LNCAP (cell line): Measurements from ENCODE around the gene KLF12.

ENCODE experiments used
- CTCF ChIP-seq: fragments of 450-650 bp; IDR thresholded peaks from 2 replicates; pipeline ENCODE4 v1.5.1; 2017; ENCODE audit warnings: mild to moderate bottlenecking

The KLF12 gene

GRCh38 chr13:74135326-74136083 is 1.3 kb upstream of the KLF12 start:
- no peak for TF ChIP-seq CTCF

GRCh38 chr13:74134777-74135325 is 647 bp upstream of the KLF12 start:
- TF ChIP-seq CTCF = no peak

GRCh38 chr13:74133657-74134201 is 475 bp downstream of the KLF12 start:
- TF ChIP-seq CTCF = no peak

- TF ChIP-seq CTCF = no peak
These were observed 1.2 kb downstream of the KLF12 start for GRCh38 chr13:74132776-74133656.

GRCh38 chr13:74132152-74132775 is 1.9 kb downstream of the KLF12 start:
- no peak for TF ChIP-seq CTCF

- TF ChIP-seq CTCF = no peak
These were observed 3.0 kb downstream of the KLF12 start for GRCh38 chr13:74131227-74131626.
